HL-60 (cell line): ENCODE results near the gene SLC6A18.

Experiments
- CTCF ChIP-seq: IDR thresholded peaks from one replicate; pipeline ENCODE4 v1.5.1; 2011; ENCODE audit warnings: low read length, control low read depth, inconsistent platforms; ENCODE audit not compliant: insufficient read depth
- GABPA ChIP-seq: IDR thresholded peaks from 2 replicates; pipeline ENCODE4 v1.6.1; 2012; ENCODE audit warnings: low read depth
- POLR2AphosphoS5 ChIP-seq: IDR thresholded peaks from 2 replicates; pipeline ENCODE4 v1.6.1; 2012; ENCODE audit warnings: low read depth
- REST ChIP-seq: IDR thresholded peaks from 2 replicates; pipeline ENCODE4 v1.6.1; 2012; ENCODE audit warnings: low read depth; ENCODE audit not compliant: insufficient replicate concordance

GRCh38 chr5:1265026-1265425, 39.8 kb downstream of the SLC6A18 start:
- TF ChIP-seq POLR2AphosphoS5 (no peak), CTCF (no peak), GABPA (no peak), REST (no peak)
